ENCODE measurements around the gene KRT79. TPM values are rescaled to one million over a fixed set of nuclear protein-coding genes. Genes with fewer than 3 reads are reported as not detected.

KRT79 gene
- total and polyA plus RNA-seq, 2 donors (not counting 1 experiment from before 2014, with no cell fraction given): not detected

- TF ChIP-seq EZH2 (IDR thresholded peaks at IDR 0.05; ENCODE audit: low read length, missing control alignments) (no peak), CTCF (conservative IDR thresholded peaks at IDR 0.05 in 1 of 2, IDR thresholded peaks at IDR 0.05 in 1 of 2; ENCODE audit: low read depth in 1 of 2, low read length in 2 of 2) (no peak)
These were observed 11.8 kb upstream of the KRT79 start for GRCh38 chr12:52845946-52846345.

GRCh38 chr12:52844386-52844785, 10.3 kb upstream of the KRT79 start:
- Histone ChIP-seq H3K27ac (ENCODE audit: insufficient read depth, low read length) (no peak overlapping the region), H3K4me3 (replicated peaks in 1 of 4; ENCODE audit: control extremely low read depth in 1 of 4, insufficient read depth in 1 of 4, low read depth in 3 of 4, low read length in 4 of 4) (no peak overlapping the region), H2AFZ (ENCODE audit: low read length) (no peak overlapping the region), H3K9ac (ENCODE audit: insufficient read depth, low read length) (no peak overlapping the region), H3K36me3 (ENCODE audit: control insufficient read depth, insufficient read depth, low read length) (no peaks in the 10 kb centered on the region), H3K27me3 (ENCODE audit: control insufficient read depth, insufficient read depth, low read length) (no peaks in the 10 kb centered on the region), H3K4me2 (ENCODE audit: extremely low read depth, insufficient read depth, low read length) (no peak overlapping the region), H3K9me3 (ENCODE audit: control insufficient read depth, insufficient read depth, low read depth, low read length) (no peaks in the 10 kb centered on the region), H4K20me1 (ENCODE audit: control insufficient read depth, extremely low read depth, insufficient read depth, low read length) (no peaks in the 10 kb centered on the region), H3K79me2 (ENCODE audit: control insufficient read depth, insufficient read depth, low read length) (no peaks in the 10 kb centered on the region), H3K4me1 (ENCODE audit: control insufficient read depth, extremely low read depth, insufficient read depth, low read length) (no peaks in the 10 kb centered on the region)
- TF ChIP-seq EZH2 (IDR thresholded peaks at IDR 0.05; ENCODE audit: low read length, missing control alignments) (no peak), CTCF (conservative IDR thresholded peaks at IDR 0.05 in 1 of 2, IDR thresholded peaks at IDR 0.05 in 1 of 2; ENCODE audit: low read depth in 1 of 2, low read length in 2 of 2) (no peak)
- no peak for DNase-seq (ENCODE audit: low read depth in 2 of 2)

More at GRCh38 chr12:52845946-52846345, 11.8 kb upstream of the KRT79 start:
- no peak overlapping the region for H3K9ac ChIP-seq (ENCODE audit: insufficient read depth, low read length)
- no peak overlapping the region for H3K4me2 ChIP-seq (ENCODE audit: extremely low read depth, insufficient read depth, low read length)
- no peaks in the 10 kb centered on the region for H4K20me1 ChIP-seq (ENCODE audit: control insufficient read depth, extremely low read depth, insufficient read depth, low read length)
- no peaks in the 10 kb centered on the region for H3K27me3 ChIP-seq (ENCODE audit: control insufficient read depth, insufficient read depth, low read length)
- H3K9me3 ChIP-seq (ENCODE audit: control insufficient read depth, insufficient read depth, low read depth, low read length): no peaks in the 10 kb centered on the region
- no peak overlapping the region for H2AFZ ChIP-seq (ENCODE audit: low read length)
- H3K4me1 ChIP-seq (ENCODE audit: control insufficient read depth, extremely low read depth, insufficient read depth, low read length): no peaks in the 10 kb centered on the region
- H3K36me3 ChIP-seq (ENCODE audit: control insufficient read depth, insufficient read depth, low read length): no peaks in the 10 kb centered on the region
- H3K27ac ChIP-seq (ENCODE audit: insufficient read depth, low read length): no peak overlapping the region
- H3K79me2 ChIP-seq (ENCODE audit: control insufficient read depth, insufficient read depth, low read length): no peaks in the 10 kb centered on the region
- DNase-seq (ENCODE audit: low read depth in 2 of 2): no peak
- no peak overlapping the region for H3K4me3 ChIP-seq (replicated peaks in 1 of 4; ENCODE audit: control extremely low read depth in 1 of 4, insufficient read depth in 1 of 4, low read depth in 3 of 4, low read length in 4 of 4)

- Histone ChIP-seq H3K4me2 (ENCODE audit: extremely low read depth, insufficient read depth, low read length) (no peak overlapping the region), H3K27ac (ENCODE audit: insufficient read depth, low read length) (no peak overlapping the region), H3K79me2 (ENCODE audit: control insufficient read depth, insufficient read depth, low read length) (no peaks in the 10 kb centered on the region), H4K20me1 (ENCODE audit: control insufficient read depth, extremely low read depth, insufficient read depth, low read length) (no peaks in the 10 kb centered on the region), H3K36me3 (ENCODE audit: control insufficient read depth, insufficient read depth, low read length) (no peaks in the 10 kb centered on the region), H3K4me3 (replicated peaks in 1 of 4; ENCODE audit: control extremely low read depth in 1 of 4, insufficient read depth in 1 of 4, low read depth in 3 of 4, low read length in 4 of 4) (no peak overlapping the region), H3K27me3 (ENCODE audit: control insufficient read depth, insufficient read depth, low read length) (no peaks in the 10 kb centered on the region), H3K4me1 (ENCODE audit: control insufficient read depth, extremely low read depth, insufficient read depth, low read length) (no peaks in the 10 kb centered on the region), H3K9ac (ENCODE audit: insufficient read depth, low read length) (no peak overlapping the region), H2AFZ (ENCODE audit: low read length) (no peak overlapping the region), H3K9me3 (ENCODE audit: control insufficient read depth, insufficient read depth, low read depth, low read length) (no peaks in the 10 kb centered on the region)
- TF ChIP-seq EZH2 (IDR thresholded peaks at IDR 0.05; ENCODE audit: low read length, missing control alignments) (no peak), CTCF (conservative IDR thresholded peaks at IDR 0.05 in 1 of 2, IDR thresholded peaks at IDR 0.05 in 1 of 2; ENCODE audit: low read depth in 1 of 2, low read length in 2 of 2) (no peak)
- DNase-seq (ENCODE audit: low read depth in 2 of 2): no peak
These were observed 5.5 kb upstream of the KRT79 start for GRCh38 chr12:52839436-52840105.

Measured in fibroblast of lung (primary cell).